Measurements from ENCODE around the gene SZT2.
"Not testable (repeated sequence)": the region's sequence is repeated elsewhere in the genome, so short reads cannot be mapped to it uniquely, and the experiment has no call there.

The SZT2 gene

GRCh38 chr1:43501806-43502205, 112.1 kb downstream of the SZT2 start:
- DNase-seq, result not testable (repeated sequence)

- no peak for DNase-seq
These were observed 113.8 kb downstream of the SZT2 start for GRCh38 chr1:43503534-43503933.
